PC-3 (cell line): Measurements from ENCODE around the gene FLAD1. TPM values are rescaled to one million over a fixed set of nuclear protein-coding genes. Genes with fewer than 3 reads are reported as not detected.

Experiments used
- ATAC-seq: fragments of 200-7000 bp; cut with Tn5 transposase; 2 replicates; pipeline ENCODE4 v1.9.1; 2020; ENCODE audit warnings: mild to moderate bottlenecking, moderate library complexity
- BruUV-seq: library from RNA; stranded (reverse); fragments of 400-500 nt; replicated peaks from 2 replicates; lab custom pipeline; 2021; lab: Mats Ljungman, UMichigan
- CTCF ChIA-PET: fragments of 300-600 bp; sonication (Branson Sonifier 250); formaldehyde crosslinking; loops from one replicate; lab custom pipeline; 2022; ENCODE audit warnings: antibody characterized with exemption; lab: Charles Lee
- POLR2A ChIA-PET: fragments of 300-600 bp; sonication (Branson Sonifier 250); formaldehyde crosslinking; loops from one replicate; lab custom pipeline; 2022; ENCODE audit warnings: antibody characterized with exemption; ENCODE audit not compliant: unreplicated experiment; lab: Charles Lee
- DNase-seq: peaks from one replicate; pipeline ENCODE4 v3.0.0-alpha.2; 2015
- H2AFZ ChIP-seq: fragments of 300-600 bp; sonication (generic); 2 replicates; pipeline ENCODE4 v1.6.0; 2016; ENCODE audit warnings: antibody characterized with exemption, low read length
- H3F3A ChIP-seq: fragments of 300-600 bp; sonication (generic); one replicate; pipeline ENCODE4 v1.6.0; 2017; ENCODE audit warnings: antibody characterized with exemption, low read length, control low read depth, mild to moderate bottlenecking; ENCODE audit not compliant: unreplicated experiment
- H3K27ac ChIP-seq: fragments of 300-600 bp; sonication (generic); 2 replicates; pipeline ENCODE4 v1.5.1; 2016; ENCODE audit warnings: mild to moderate bottlenecking, low read length
- H3K27me3 ChIP-seq: fragments of 300-600 bp; sonication (generic); 2 replicates; pipeline ENCODE4 v1.6.1; 2016; ENCODE audit warnings: low read length, mixed read lengths
- H3K36me3 ChIP-seq: fragments of 300-600 bp; sonication (generic); 2 replicates; pipeline ENCODE4 v1.6.1; 2016; ENCODE audit warnings: low read depth, mixed run types, low read length, mixed read lengths
- H3K4me1 ChIP-seq: fragments of 300-600 bp; sonication (generic); 2 replicates; pipeline ENCODE4 v1.5.1; 2016; ENCODE audit warnings: low read length; ENCODE audit not compliant: insufficient read depth
- H3K4me2 ChIP-seq: fragments of 300-600 bp; sonication (generic); 2 replicates; pipeline ENCODE4 v1.6.0; 2016; ENCODE audit warnings: low read length
- H3K4me3 ChIP-seq: fragments of 300-600 bp; sonication (generic); 2 replicates; pipeline ENCODE4 v1.5.1; 2016; ENCODE audit warnings: mild to moderate bottlenecking, low read length, mixed read lengths
- H3K79me2 ChIP-seq: fragments of 300-600 bp; sonication (generic); 2 replicates; pipeline ENCODE4 v1.6.1; 2017; ENCODE audit warnings: low read length, mixed read lengths
- H3K9ac ChIP-seq: fragments of 300-600 bp; sonication (generic); 2 replicates; pipeline ENCODE4 v1.6.0; 2016; ENCODE audit warnings: mild to moderate bottlenecking, low read length
- H3K9me2 ChIP-seq: fragments of 300-600 bp; sonication (generic); replicated peaks from 2 replicates; pipeline ENCODE4 v1.6.1; 2016; ENCODE audit warnings: mixed run types, low read length, mixed read lengths
- H3K9me3 ChIP-seq: fragments of 300-600 bp; sonication (generic); 2 replicates; pipeline ENCODE4 v1.6.1; 2016; ENCODE audit warnings: low read length, mixed read lengths
- H4K20me1 ChIP-seq: fragments of 300-600 bp; sonication (generic); 2 replicates; pipeline ENCODE4 v1.6.1; 2016; ENCODE audit warnings: low read length, mixed read lengths
- EZH2 ChIP-seq: fragments of 300-600 bp; sonication (generic); IDR thresholded peaks from one replicate; pipeline ENCODE4 v1.6.1; 2017; ENCODE audit warnings: antibody characterized with exemption, mild to moderate bottlenecking, low read length; ENCODE audit not compliant: unreplicated experiment
- EZH2phosphoT487 ChIP-seq: fragments of 300-600 bp; sonication (generic); IDR thresholded peaks from 2 replicates; pipeline ENCODE4 v1.6.1; 2018; ENCODE audit warnings: mild to moderate bottlenecking, antibody characterized with exemption, low read length, borderline replicate concordance
- intact Hi-C: fragments of 100-400 bp; cut with micrococcal nuclease; formaldehyde crosslinking; loops from 2 replicates; pipeline ENCODE4 v1.9.0; 2023
- total RNA-seq: library from RNA; depleted of rRNA; stranded (reverse); fragments of >200 nt; gene quantifications from 2 replicates; pipeline ENCODE4 v1.2.3, GENCODE V29; 2014
- TF ChIP-seq, protein P1 (sequence below): fragments of 300-600 bp; sonication (generic); conservative IDR thresholded peaks from 2 replicates; pipeline ENCODE4 v1.5.1; 2017; ENCODE audit warnings: antibody characterized with exemption, low read depth, mild to moderate bottlenecking, low read length

The FLAD1 gene
- total RNA-seq, 1 experiment from 2014 or later: 84.0 TPM

DNA sequence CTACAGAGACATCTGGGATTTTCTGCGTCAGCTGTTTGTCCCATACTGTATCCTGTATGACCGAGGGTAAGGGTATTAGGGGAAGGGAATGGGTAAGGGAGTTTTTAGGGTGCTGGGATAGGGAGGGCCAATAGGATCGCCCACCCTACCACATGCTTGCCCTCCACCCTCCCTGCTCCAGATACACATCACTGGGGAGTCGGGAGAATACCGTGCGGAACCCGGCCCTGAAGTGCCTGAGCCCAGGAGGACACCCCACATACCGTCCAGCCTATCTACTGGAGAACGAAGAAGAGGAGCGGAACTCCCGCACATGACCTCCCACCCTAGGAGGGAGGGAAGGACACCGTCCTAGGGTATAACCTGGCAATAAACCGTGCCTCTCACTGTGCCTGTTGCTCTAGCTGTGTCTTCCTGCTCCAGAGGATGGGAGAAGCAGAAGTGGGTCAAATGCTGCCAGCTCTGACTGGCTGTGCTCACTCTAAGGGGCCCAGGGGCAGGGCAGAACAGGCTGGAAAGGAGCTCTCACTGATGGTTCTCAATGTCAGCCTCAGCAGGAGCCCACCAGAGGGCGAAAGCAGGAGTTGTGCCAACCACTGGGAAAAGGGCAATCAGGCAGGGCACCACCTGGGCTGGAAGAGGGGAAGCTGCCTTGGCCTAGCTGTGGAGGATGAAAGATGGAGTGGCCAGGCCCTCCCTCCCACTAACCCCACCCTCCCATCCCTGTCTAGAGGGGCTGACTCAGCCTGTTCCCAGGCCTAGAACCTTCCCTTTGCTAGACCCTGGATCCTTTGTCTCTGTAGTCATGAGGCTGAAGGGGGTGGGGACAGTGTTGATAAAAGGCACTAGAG is 9.8 kb downstream of the FLAD1 start:
- ChIA-PET CTCF (interaction anchor here (0.8 to 1.1 kb wide), 3 partner anchors 9 to 37 kb away, joined by 6 to 7 read pairs (median 6); partner anchors contain the start of genes PBXIP1 and PYGO2), POLR2A (interaction anchor here (1.3 kb wide), 1 partner anchor 9 kb away, joined by 4 read pairs; the partner anchor contains the start of gene FLAD1)
- no peak overlapping the region for H3K9ac ChIP-seq
- no TSS peak for BruUV-seq
- peaks cover 12% of the 10 kb centered on the region for H3K79me2 ChIP-seq
- TF ChIP-seq EZH2phosphoT487 (no peak), EZH2 (no peak)
- TF ChIP-seq, protein P1, sequence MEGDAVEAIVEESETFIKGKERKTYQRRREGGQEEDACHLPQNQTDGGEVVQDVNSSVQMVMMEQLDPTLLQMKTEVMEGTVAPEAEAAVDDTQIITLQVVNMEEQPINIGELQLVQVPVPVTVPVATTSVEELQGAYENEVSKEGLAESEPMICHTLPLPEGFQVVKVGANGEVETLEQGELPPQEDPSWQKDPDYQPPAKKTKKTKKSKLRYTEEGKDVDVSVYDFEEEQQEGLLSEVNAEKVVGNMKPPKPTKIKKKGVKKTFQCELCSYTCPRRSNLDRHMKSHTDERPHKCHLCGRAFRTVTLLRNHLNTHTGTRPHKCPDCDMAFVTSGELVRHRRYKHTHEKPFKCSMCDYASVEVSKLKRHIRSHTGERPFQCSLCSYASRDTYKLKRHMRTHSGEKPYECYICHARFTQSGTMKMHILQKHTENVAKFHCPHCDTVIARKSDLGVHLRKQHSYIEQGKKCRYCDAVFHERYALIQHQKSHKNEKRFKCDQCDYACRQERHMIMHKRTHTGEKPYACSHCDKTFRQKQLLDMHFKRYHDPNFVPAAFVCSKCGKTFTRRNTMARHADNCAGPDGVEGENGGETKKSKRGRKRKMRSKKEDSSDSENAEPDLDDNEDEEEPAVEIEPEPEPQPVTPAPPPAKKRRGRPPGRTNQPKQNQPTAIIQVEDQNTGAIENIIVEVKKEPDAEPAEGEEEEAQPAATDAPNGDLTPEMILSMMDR: peak; percentile 47
- peaks cover 26% of the 10 kb centered on the region for H3K36me3 ChIP-seq
- H3F3A ChIP-seq: no peaks in the 10 kb centered on the region
- peaks cover 15% of the 10 kb centered on the region; the same call in 1 of the 2 replicates for H4K20me1 ChIP-seq
- H3K4me1 ChIP-seq: no peaks in the 10 kb centered on the region
- intact Hi-C loops: no loop called here
- H3K4me3 ChIP-seq: no peak overlapping the region
- DNase-seq: peak; percentile 46
- no peak overlapping the region for H3K27ac ChIP-seq
- H3K9me3 ChIP-seq: no peaks in the 10 kb centered on the region
- no peaks in the 10 kb centered on the region for H3K27me3 ChIP-seq
- no peak overlapping the region for H3K4me2 ChIP-seq
- H3K9me2 ChIP-seq: no peaks in the 10 kb centered on the region
- ATAC-seq: peak; percentile 40
- H2AFZ ChIP-seq: no peak overlapping the region

DNA sequence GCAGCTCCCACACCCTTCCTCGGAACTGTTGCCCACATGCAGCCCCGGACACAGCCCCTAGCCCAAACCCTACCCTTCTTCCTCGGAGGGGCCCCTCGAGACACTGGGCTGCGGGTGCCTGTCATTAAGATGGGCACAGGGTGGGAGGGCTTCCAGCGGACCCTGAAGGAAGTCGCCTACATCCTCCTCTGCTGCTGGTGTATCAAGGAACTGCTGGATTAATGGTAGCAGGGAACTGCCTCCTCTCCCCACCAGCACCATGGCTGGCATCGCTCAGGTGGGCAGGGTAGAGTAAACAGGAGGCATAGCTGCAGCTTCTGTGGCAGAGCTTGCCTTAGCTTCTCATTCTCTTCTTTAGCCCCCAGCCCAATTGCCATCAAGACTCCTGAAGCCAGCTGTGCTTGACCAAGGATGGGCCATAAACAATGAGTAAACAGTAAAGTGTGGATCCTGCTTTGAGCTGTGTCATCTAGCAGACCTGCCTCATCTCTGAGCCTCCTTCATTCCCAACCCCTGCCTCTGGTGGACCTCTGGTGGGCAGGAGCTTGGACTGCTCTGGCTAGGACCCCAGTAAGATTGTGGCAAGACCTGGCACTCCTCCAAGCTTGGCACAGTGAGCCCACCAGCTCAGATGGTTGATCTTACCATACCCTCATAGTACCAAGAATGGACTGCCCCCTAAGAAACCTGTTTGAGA is 10.6 kb downstream of the FLAD1 start, which contains the start of gene LENEP:
LENEP (plus strand) TSS at position 15 of the 697 bp plus-strand sequence; CDS start at position 37, 22 bp downstream.
- H3K9me3 ChIP-seq: no peaks in the 10 kb centered on the region
- no peak for TF ChIP-seq EZH2phosphoT487
- TF ChIP-seq, protein P1: no peak
- TF ChIP-seq EZH2: no peak
- peak; percentile 39 for ATAC-seq
- H4K20me1 ChIP-seq: peaks cover 7% of the 10 kb centered on the region; the same call in 1 of the 2 replicates
- H3K9ac ChIP-seq: no peak within 1 kb of the TSS
- no peak within 1 kb of the TSS for H3K4me3 ChIP-seq
- H3K4me2 ChIP-seq: no peak within 1 kb of the TSS
- H3F3A ChIP-seq: no peaks in the 10 kb centered on the region
- H3K9me2 ChIP-seq: no peaks in the 10 kb centered on the region
- CTCF ChIA-PET: interaction anchor here (0.8 to 1.1 kb wide), 3 partner anchors 10 to 38 kb away, joined by 6 to 7 read pairs (median 6); partner anchors contain the start of genes PBXIP1 and PYGO2
- no peaks in the 10 kb centered on the region for H3K4me1 ChIP-seq
- no peak within 1 kb of the TSS for H2AFZ ChIP-seq
- peaks cover 18% of the 10 kb centered on the region for H3K36me3 ChIP-seq
- peaks cover 4% of the 10 kb centered on the region for H3K79me2 ChIP-seq
- no peak within 1 kb of the TSS for H3K27ac ChIP-seq
- intact Hi-C loops: no loop called here
- H3K27me3 ChIP-seq: no peaks in the 10 kb centered on the region
- TSS peak; percentile 12 for BruUV-seq
- no peak for DNase-seq
- POLR2A ChIA-PET: interaction anchor here (0.5 to 1.3 kb wide), 2 partner anchors 10 to 23 kb away, joined by 4 read pairs; partner anchors contain the start of gene FLAD1
